Osteoblast (primary cell): ENCODE data around the gene CLASP2. TPM values are rescaled to one million over a fixed set of nuclear protein-coding genes. Genes with fewer than 3 reads are reported as not detected.
"Not testable (repeated sequence)": the region's sequence is repeated elsewhere in the genome, so short reads cannot be mapped to it uniquely, and the experiment has no call there.

ENCODE experiments used
- DNase-seq: peaks from one replicate; pipeline ENCODE4 v3.0.0; 2011; ENCODE audit warnings: low spot score, mixed read lengths; ENCODE audit not compliant: insufficient read length; ENCODE audit errors: missing footprints
- H2AFZ ChIP-seq: 2 replicates; pipeline ENCODE4 v1.6.0; 2011; ENCODE audit warnings: mild to moderate bottlenecking, low read length
- H3K27ac ChIP-seq: 2 replicates; pipeline ENCODE4 v1.5.1; 2011; ENCODE audit warnings: mild to moderate bottlenecking, low read depth, low read length, moderate library complexity
- H3K27me3 ChIP-seq: 2 replicates; pipeline ENCODE4 v1.6.0; 2012; ENCODE audit warnings: mild to moderate bottlenecking, control low read depth, inconsistent platforms, low read length, moderate library complexity; ENCODE audit not compliant: insufficient read depth
- H3K36me3 ChIP-seq: 2 replicates; pipeline ENCODE4 v1.5.1; 2011; ENCODE audit warnings: mild to moderate bottlenecking, low read length, control low read depth, moderate library complexity; ENCODE audit not compliant: insufficient read depth
- H3K4me1 ChIP-seq: 2 replicates; pipeline ENCODE4 v1.5.1; 2011; ENCODE audit warnings: mild to moderate bottlenecking, low read length, control low read depth, moderate library complexity; ENCODE audit not compliant: insufficient read depth
- H3K4me2 ChIP-seq: 2 replicates; pipeline ENCODE4 v1.6.0; 2011; ENCODE audit warnings: mild to moderate bottlenecking, low read length; ENCODE audit not compliant: insufficient read depth
- H3K4me3 ChIP-seq: fragments of 200-600 bp; sonication (generic); 3 replicates; pipeline ENCODE4 v1.5.1; 2012; ENCODE audit warnings: mild to moderate bottlenecking, low read length, inconsistent platforms; ENCODE audit not compliant: insufficient read depth
- H3K79me2 ChIP-seq: 2 replicates; pipeline ENCODE4 v1.6.0; 2012; ENCODE audit warnings: mild to moderate bottlenecking, low read length, control low read depth, inconsistent platforms; ENCODE audit not compliant: insufficient read depth
- H3K9me3 ChIP-seq: 2 replicates; pipeline ENCODE4 v1.5.1; 2011; ENCODE audit warnings: low read depth, low read length, control low read depth
- H4K20me1 ChIP-seq: 2 replicates; pipeline ENCODE4 v1.6.0; 2012; ENCODE audit warnings: mild to moderate bottlenecking, low read length, control low read depth; ENCODE audit not compliant: insufficient read depth
- total RNA-seq: library from RNA; depleted of rRNA; stranded (reverse); fragments of >200 nt; gene quantifications from 2 replicates; pipeline ENCODE4 v1.2.3, GENCODE V29; 2012
- TF ChIP-seq, protein P1 (sequence below): IDR thresholded peaks from 2 replicates; pipeline ENCODE4 v1.5.1; 2011; ENCODE audit warnings: mild to moderate bottlenecking, low read depth, low read length, moderate library complexity; ENCODE audit errors: extremely low read depth

Gene CLASP2
- total RNA-seq, 1 donor = 52.1 TPM

DNA sequence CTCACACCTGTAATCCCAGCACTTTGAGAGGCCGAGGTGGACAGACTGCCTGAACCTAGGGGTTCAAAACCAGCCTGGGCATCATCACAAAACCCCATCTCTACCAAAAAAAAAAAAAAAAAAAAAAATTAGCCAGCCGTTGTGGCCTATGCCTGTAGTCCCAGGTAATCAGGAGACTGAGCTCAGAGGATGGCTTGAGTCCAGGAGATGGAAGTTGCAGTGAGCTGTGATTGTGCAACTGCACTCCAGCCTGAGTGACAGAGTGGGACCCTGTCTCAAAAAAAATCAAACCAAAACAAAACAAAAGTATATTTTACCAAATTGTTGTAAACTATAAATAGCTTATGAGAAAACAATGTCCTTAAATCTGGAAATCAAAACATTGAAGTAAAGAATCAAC is 243.2 kb downstream of the CLASP2 start:
- TF ChIP-seq, protein P1, sequence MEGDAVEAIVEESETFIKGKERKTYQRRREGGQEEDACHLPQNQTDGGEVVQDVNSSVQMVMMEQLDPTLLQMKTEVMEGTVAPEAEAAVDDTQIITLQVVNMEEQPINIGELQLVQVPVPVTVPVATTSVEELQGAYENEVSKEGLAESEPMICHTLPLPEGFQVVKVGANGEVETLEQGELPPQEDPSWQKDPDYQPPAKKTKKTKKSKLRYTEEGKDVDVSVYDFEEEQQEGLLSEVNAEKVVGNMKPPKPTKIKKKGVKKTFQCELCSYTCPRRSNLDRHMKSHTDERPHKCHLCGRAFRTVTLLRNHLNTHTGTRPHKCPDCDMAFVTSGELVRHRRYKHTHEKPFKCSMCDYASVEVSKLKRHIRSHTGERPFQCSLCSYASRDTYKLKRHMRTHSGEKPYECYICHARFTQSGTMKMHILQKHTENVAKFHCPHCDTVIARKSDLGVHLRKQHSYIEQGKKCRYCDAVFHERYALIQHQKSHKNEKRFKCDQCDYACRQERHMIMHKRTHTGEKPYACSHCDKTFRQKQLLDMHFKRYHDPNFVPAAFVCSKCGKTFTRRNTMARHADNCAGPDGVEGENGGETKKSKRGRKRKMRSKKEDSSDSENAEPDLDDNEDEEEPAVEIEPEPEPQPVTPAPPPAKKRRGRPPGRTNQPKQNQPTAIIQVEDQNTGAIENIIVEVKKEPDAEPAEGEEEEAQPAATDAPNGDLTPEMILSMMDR = no peak
- no peak overlapping the region for H2AFZ ChIP-seq
- no peaks in the 10 kb centered on the region for H3K27me3 ChIP-seq
- H3K79me2 ChIP-seq = no peaks in the 10 kb centered on the region
- no peak overlapping the region for H3K4me3 ChIP-seq
- H3K4me2 ChIP-seq = no peak overlapping the region
- H3K4me1 ChIP-seq = no peaks in the 10 kb centered on the region
- DNase-seq = no peak
- H3K9me3 ChIP-seq = no peaks in the 10 kb centered on the region
- no peak overlapping the region for H3K27ac ChIP-seq
- H4K20me1 ChIP-seq = no peaks in the 10 kb centered on the region
- H3K36me3 ChIP-seq = no peaks in the 10 kb centered on the region

DNA sequence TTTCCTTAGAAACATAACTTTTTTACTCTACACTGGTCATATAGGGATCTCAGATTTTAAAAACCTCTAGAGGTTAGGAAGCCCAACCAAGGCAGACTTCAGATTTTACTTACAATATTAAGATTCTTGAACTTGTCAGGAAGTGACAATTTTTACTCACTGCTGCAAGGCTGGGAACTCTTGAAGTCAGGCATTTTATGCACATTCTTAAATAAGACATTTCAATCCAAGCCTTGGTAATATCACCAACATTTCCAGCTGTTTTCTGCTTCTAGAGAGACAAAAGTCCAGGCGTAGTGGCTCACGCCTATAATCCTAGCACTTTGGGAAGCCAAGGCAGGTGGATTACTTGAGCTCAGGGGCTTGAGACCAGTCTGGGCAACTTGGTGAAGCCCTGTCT is 244.2 kb downstream of the CLASP2 start:
- Histone ChIP-seq H4K20me1 (no peaks in the 10 kb centered on the region), H3K36me3 (no peaks in the 10 kb centered on the region), H3K4me1 (no peaks in the 10 kb centered on the region), H2AFZ (no peak overlapping the region), H3K27me3 (no peaks in the 10 kb centered on the region), H3K27ac (no peak overlapping the region), H3K79me2 (no peaks in the 10 kb centered on the region), H3K9me3 (no peaks in the 10 kb centered on the region), H3K4me3 (no peak overlapping the region), H3K4me2 (no peak overlapping the region)
- TF ChIP-seq, protein P1 = no peak
- no peak for DNase-seq

DNA sequence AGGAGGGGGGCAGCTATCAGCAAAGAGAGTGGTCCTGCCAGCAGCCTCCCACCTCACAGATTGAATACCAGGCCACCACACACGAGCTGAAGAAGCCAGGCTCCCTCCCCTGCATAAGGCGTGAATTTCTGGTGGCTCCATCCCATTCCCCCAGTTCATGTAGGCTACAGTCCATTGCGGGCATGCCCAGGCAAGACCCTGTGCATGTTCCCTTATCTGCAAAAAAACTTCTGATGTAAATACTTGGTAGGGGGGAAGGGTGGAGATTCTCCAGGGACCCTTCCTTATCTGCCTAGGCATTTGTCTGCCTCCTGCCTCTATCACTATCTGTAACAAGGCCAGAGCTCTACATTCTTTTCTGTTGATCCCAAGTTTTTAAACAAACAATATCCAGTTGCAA is 250.3 kb downstream of the CLASP2 start:
- Histone ChIP-seq H2AFZ (no peak overlapping the region), H3K27ac (no peak overlapping the region)

DNA sequence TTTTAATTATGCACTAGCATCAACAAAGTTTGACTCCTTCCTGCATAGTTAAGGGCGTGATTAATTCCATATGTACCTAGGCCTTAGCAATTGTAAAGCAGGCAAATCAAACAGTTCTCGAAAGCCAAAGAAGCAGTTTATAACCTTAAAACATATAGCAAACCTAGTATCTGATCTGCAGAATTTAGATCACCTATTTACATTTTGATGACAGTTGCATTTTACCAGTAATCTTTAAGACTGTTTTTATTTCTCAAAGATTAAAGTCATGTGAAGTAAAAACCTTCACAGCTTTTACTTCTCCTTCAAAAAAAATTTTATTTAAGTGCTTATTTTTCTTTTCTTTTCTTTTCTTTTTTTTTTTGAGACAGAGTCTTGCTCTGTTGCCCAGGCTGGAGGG is 257.0 kb downstream of the CLASP2 start:
- no peaks in the 10 kb centered on the region for H3K4me1 ChIP-seq
- no peaks in the 10 kb centered on the region for H4K20me1 ChIP-seq
- H3K27ac ChIP-seq = no peak overlapping the region
- no peaks in the 10 kb centered on the region for H3K79me2 ChIP-seq
- H2AFZ ChIP-seq = no peak overlapping the region
- H3K27me3 ChIP-seq = no peaks in the 10 kb centered on the region
- TF ChIP-seq, protein P1 = no peak
- H3K9me3 ChIP-seq = no peaks in the 10 kb centered on the region
- no peak for DNase-seq
- no peak overlapping the region for H3K4me3 ChIP-seq
- no peaks in the 10 kb centered on the region for H3K36me3 ChIP-seq
- H3K4me2 ChIP-seq = no peak overlapping the region

More for the DNA sequence above, 250.3 kb downstream of the CLASP2 start:
- H3K79me2 ChIP-seq = no peaks in the 10 kb centered on the region
- H3K4me3 ChIP-seq = no peak overlapping the region
- H3K27me3 ChIP-seq = no peaks in the 10 kb centered on the region
- TF ChIP-seq, protein P1 = no peak
- H3K9me3 ChIP-seq = no peaks in the 10 kb centered on the region
- no peak overlapping the region for H3K4me2 ChIP-seq
- DNase-seq = no peak
- H3K4me1 ChIP-seq = no peaks in the 10 kb centered on the region
- H4K20me1 ChIP-seq = no peaks in the 10 kb centered on the region
- H3K36me3 ChIP-seq = no peaks in the 10 kb centered on the region

DNA sequence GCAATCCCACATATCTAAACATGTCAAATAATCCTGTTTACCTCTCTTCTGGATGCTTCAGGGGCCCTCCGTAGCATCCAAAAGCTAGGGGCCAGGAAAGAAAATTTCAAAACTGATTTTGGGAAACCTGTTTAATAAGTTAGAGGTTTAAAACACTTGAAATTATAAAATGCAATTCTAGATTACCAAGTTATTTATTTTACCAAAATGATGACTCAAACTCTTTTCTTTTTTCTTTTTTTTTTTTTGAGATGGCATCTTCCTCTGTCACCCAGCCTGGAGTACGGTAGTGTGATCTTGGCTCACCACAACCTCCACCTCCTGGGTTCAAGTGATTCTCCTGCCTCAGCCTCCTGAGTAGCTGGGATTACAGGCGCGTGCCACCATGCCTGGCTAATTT is 258.5 kb downstream of the CLASP2 start:
- not testable (repeated sequence) for H3K4me1 ChIP-seq, H3K27me3 ChIP-seq, H3K27ac ChIP-seq, H4K20me1 ChIP-seq, H3K79me2 ChIP-seq, H3K4me3 ChIP-seq, H2AFZ ChIP-seq, H3K4me2 ChIP-seq, H3K36me3 ChIP-seq, DNase-seq, H3K9me3 ChIP-seq
